PFSK-1 (cell line): ENCODE measurements around the gene NLN.

Experiments used
- FOXP2 ChIP-seq: optimal IDR thresholded peaks from 2 replicates; pipeline ENCODE3; 2011; ENCODE audit warnings: borderline replicate concordance, control low read depth, inconsistent platforms; ENCODE audit not compliant: insufficient read depth; ENCODE audit errors: extremely low read length, extremely low read depth
- POLR2AphosphoS5 ChIP-seq: IDR thresholded peaks from 2 replicates; pipeline ENCODE4 v1.6.1; 2012; ENCODE audit warnings: low read depth, mild to moderate bottlenecking, control low read depth, low read length, moderate library complexity
- REST ChIP-seq, 2 experiments: IDR thresholded peaks; 2 replicates each; pipeline versions ENCODE4 v1.6.1 to v1.8.0; 2011 to 2012; ENCODE audit warnings: low read depth in 2 of 2, low read length in 2 of 2, control low read depth in 1 of 2, inconsistent platforms in 1 of 2, mild to moderate bottlenecking in 1 of 2, moderate library complexity in 1 of 2; ENCODE audit not compliant: insufficient read depth in 1 of 2
- SIN3A ChIP-seq: IDR thresholded peaks from 2 replicates; pipeline ENCODE4 v1.6.1; 2012; ENCODE audit warnings: mild to moderate bottlenecking, low read length, moderate library complexity, borderline replicate concordance; ENCODE audit not compliant: insufficient read depth
- TAF1 ChIP-seq: IDR thresholded peaks from 2 replicates; pipeline ENCODE4 v1.6.1; 2012; ENCODE audit warnings: low read length, control low read depth, borderline replicate concordance; ENCODE audit not compliant: insufficient read depth

NLN gene

GRCh38 chr5:65736011-65736410 is 14.0 kb downstream of the NLN start:
- TF ChIP-seq FOXP2 (no peak), REST (IDR thresholded peaks at IDR 0.05; ENCODE audit: insufficient read depth in 1 of 2, low read depth in 2 of 2, low read length in 2 of 2) (no peak), SIN3A (no peak), POLR2AphosphoS5 (no peak), TAF1 (no peak)

- no peak for TF ChIP-seq POLR2AphosphoS5
- no peak for TF ChIP-seq REST (IDR thresholded peaks at IDR 0.05; ENCODE audit: insufficient read depth in 1 of 2, low read depth in 2 of 2, low read length in 2 of 2)
- no peak for TF ChIP-seq TAF1
- no peak for TF ChIP-seq SIN3A
- TF ChIP-seq FOXP2: no peak
Measured at GRCh38 chr5:65737842-65738241, 15.8 kb downstream of the NLN start.

GRCh38 chr5:65738305-65738704 is 16.3 kb downstream of the NLN start:
- no peak for TF ChIP-seq TAF1
- no peak for TF ChIP-seq REST (IDR thresholded peaks at IDR 0.05; ENCODE audit: insufficient read depth in 1 of 2, low read depth in 2 of 2, low read length in 2 of 2)
- no peak for TF ChIP-seq SIN3A
- no peak for TF ChIP-seq POLR2AphosphoS5
- TF ChIP-seq FOXP2: no peak

GRCh38 chr5:65739162-65739561 is 17.2 kb downstream of the NLN start:
- no peak for TF ChIP-seq SIN3A
- no peak for TF ChIP-seq FOXP2
- no peak for TF ChIP-seq POLR2AphosphoS5

GRCh38 chr5:65742565-65743231 is 20.7 kb downstream of the NLN start:
- TF ChIP-seq SIN3A (no peak), TAF1 (no peak), FOXP2 (no peak), POLR2AphosphoS5 (no peak), REST (IDR thresholded peaks at IDR 0.05; ENCODE audit: insufficient read depth in 1 of 2, low read depth in 2 of 2, low read length in 2 of 2) (no peak)
